IMR-90 (cell line): ENCODE results near the gene BATF. TPM values are rescaled to one million over a fixed set of nuclear protein-coding genes. Genes with fewer than 3 reads are reported as not detected.

Source experiments
- ATAC-seq: fragments of 200-7000 bp; cut with Tn5 transposase; 2 replicates; pipeline ENCODE4 v1.9.1; 2020; ENCODE audit warnings: low read depth, mild to moderate bottlenecking, moderate library complexity
- BruUV-seq: library from RNA; stranded (reverse); fragments of 400-500 nt; replicated peaks from 2 replicates; lab custom pipeline; 2021; lab: Mats Ljungman, UMichigan
- CTCF ChIA-PET: fragments of 300-600 bp; formaldehyde crosslinking; extraction: SDS; loops from one replicate; lab custom pipeline; 2021; ENCODE audit warnings: antibody characterized with exemption; lab: Yijun Ruan, JAX
- POLR2A ChIA-PET: fragments of 300-600 bp; sonication (Branson Sonifier 250); formaldehyde crosslinking; loops from one replicate; lab custom pipeline; 2022; ENCODE audit warnings: antibody characterized with exemption; ENCODE audit not compliant: unreplicated experiment; lab: Charles Lee
- DNase-seq: peaks from one replicate; pipeline ENCODE4 v3.0.0; 2013
- H2AFZ ChIP-seq: replicated peaks from 2 replicates; pipeline ENCODE3; 2013; ENCODE audit warnings: low read length, mild to moderate bottlenecking; ENCODE audit not compliant: poor library complexity
- H2AK5ac ChIP-seq: 2 replicates; pipeline ENCODE4 v1.6.1; 2013; ENCODE audit warnings: low read depth, low read length, inconsistent platforms
- H2AK9ac ChIP-seq: replicated peaks from 2 replicates; pipeline ENCODE3; 2013; ENCODE audit warnings: mild to moderate bottlenecking, low read depth, low read length, moderate library complexity; ENCODE audit not compliant: poor library complexity
- H2BK120ac ChIP-seq: 2 replicates; pipeline ENCODE4 v1.6.1; 2013; ENCODE audit warnings: low read depth, low read length, inconsistent platforms
- H2BK15ac ChIP-seq: 3 replicates; pipeline ENCODE4 v1.6.1; 2013; ENCODE audit warnings: low read depth, low read length, inconsistent platforms
- H2BK20ac ChIP-seq: 2 replicates; pipeline ENCODE4 v1.6.1; 2013; ENCODE audit warnings: low read depth, mild to moderate bottlenecking, inconsistent platforms, low read length, moderate library complexity
- H2BK5ac ChIP-seq: 2 replicates; pipeline ENCODE4 v1.6.1; 2013; ENCODE audit warnings: mild to moderate bottlenecking, low read depth, low read length, inconsistent platforms; ENCODE audit not compliant: poor library complexity, severe bottlenecking
- H3K14ac ChIP-seq: replicated peaks from 2 replicates; pipeline ENCODE4 v1.6.1; 2013; ENCODE audit warnings: low read depth, low read length, inconsistent platforms
- H3K18ac ChIP-seq: 2 replicates; pipeline ENCODE4 v1.6.1; 2013; ENCODE audit warnings: low read depth, low read length, control low read depth
- H3K23ac ChIP-seq: 2 replicates; pipeline ENCODE4 v1.6.1; 2013; ENCODE audit warnings: low read depth, low read length, inconsistent platforms
- H3K27ac ChIP-seq: 2 replicates; pipeline ENCODE4 v1.5.1; 2013; ENCODE audit warnings: mild to moderate bottlenecking, control low read depth, low read length; ENCODE audit not compliant: insufficient read depth
- H3K27me3 ChIP-seq: 2 replicates; pipeline ENCODE4 v1.6.1; 2013; ENCODE audit warnings: low read length; ENCODE audit not compliant: control insufficient read depth, insufficient read depth
- H3K36me3 ChIP-seq: 2 replicates; pipeline ENCODE4 v1.6.1; 2013; ENCODE audit warnings: low read length, mixed read lengths; ENCODE audit not compliant: control insufficient read depth, insufficient read depth
- H3K4ac ChIP-seq: 2 replicates; pipeline ENCODE4 v1.6.1; 2013; ENCODE audit warnings: low read depth, low read length, inconsistent platforms
- H3K4me1 ChIP-seq: 2 replicates; pipeline ENCODE4 v1.6.1; 2013; ENCODE audit warnings: low read length, mixed read lengths; ENCODE audit not compliant: control insufficient read depth, insufficient read depth
- H3K4me2 ChIP-seq: 2 replicates; pipeline ENCODE4 v1.6.1; 2013; ENCODE audit warnings: low read depth, mild to moderate bottlenecking, control low read depth, low read length, moderate library complexity
- H3K4me3 ChIP-seq: 2 replicates; pipeline ENCODE4 v1.5.1; 2013; ENCODE audit warnings: low read depth, mild to moderate bottlenecking, control low read depth, low read length, moderate library complexity; ENCODE audit not compliant: insufficient read depth
- H3K56ac ChIP-seq: 2 replicates; pipeline ENCODE4 v1.6.1; 2013; ENCODE audit warnings: low read length, inconsistent platforms; ENCODE audit not compliant: insufficient read depth; ENCODE audit errors: extremely low read depth
- H3K79me1 ChIP-seq, 2 experiments: 2 replicates each; pipeline ENCODE4 v1.6.1; 2013; ENCODE audit warnings: low read length in 2 of 2, inconsistent platforms in 1 of 2, low read depth in 1 of 2
- H3K9ac ChIP-seq: 2 replicates; pipeline ENCODE4 v1.6.1; 2013; ENCODE audit warnings: low read depth, low read length, control low read depth
- H3K9me1 ChIP-seq: 2 replicates; pipeline ENCODE4 v1.6.1; 2013; ENCODE audit warnings: low read length, inconsistent platforms; ENCODE audit not compliant: insufficient read depth
- H3K9me3 ChIP-seq: 2 replicates; pipeline ENCODE4 v1.6.1; 2013; ENCODE audit warnings: low read length; ENCODE audit not compliant: control insufficient read depth, insufficient read depth
- H4K20me1 ChIP-seq: 2 replicates; pipeline ENCODE4 v1.6.1; 2013; ENCODE audit warnings: low read length, inconsistent platforms; ENCODE audit not compliant: insufficient read depth
- H4K5ac ChIP-seq: 2 replicates; pipeline ENCODE4 v1.6.1; 2013; ENCODE audit warnings: mild to moderate bottlenecking, low read depth, low read length, control low read depth
- H4K8ac ChIP-seq, 2 experiments: 2 replicates each; pipeline ENCODE4 v1.6.1; 2013; ENCODE audit warnings: low read depth in 2 of 2, low read length in 2 of 2, control low read depth in 1 of 2, inconsistent platforms in 1 of 2
- H4K91ac ChIP-seq: 2 replicates; pipeline ENCODE4 v1.6.1; 2013; ENCODE audit warnings: low read depth, low read length, inconsistent platforms; ENCODE audit not compliant: insufficient read depth
- BHLHE40 ChIP-seq: fragments of 150-350 bp; IDR thresholded peaks from 2 replicates; pipeline ENCODE4 v1.6.1; 2016; ENCODE audit warnings: mild to moderate bottlenecking, low read depth, low read length
- CEBPB ChIP-seq: IDR thresholded peaks from 2 replicates; pipeline ENCODE4 v1.6.1; 2012; ENCODE audit warnings: low read depth, low read length, improper control_type of control experiment
- CHD1 ChIP-seq: IDR thresholded peaks from 2 replicates; pipeline ENCODE4 v1.6.1; 2012; ENCODE audit warnings: low read depth, low read length, improper control_type of control experiment
- CTCF ChIP-seq: conservative IDR thresholded peaks from 2 replicates; pipeline ENCODE4 v1.5.1; 2012; ENCODE audit warnings: mild to moderate bottlenecking, low read depth, low read length, improper control_type of control experiment
- ELK1 ChIP-seq: fragments of 150-350 bp; IDR thresholded peaks from 2 replicates; pipeline ENCODE4 v1.6.1; 2016; ENCODE audit warnings: low read depth, mild to moderate bottlenecking, low read length, moderate library complexity, borderline replicate concordance
- FOS ChIP-seq: fragments of 150-350 bp; IDR thresholded peaks from 2 replicates; pipeline ENCODE4 v1.6.1; 2016; ENCODE audit warnings: low read depth, low read length
- MAFK ChIP-seq: IDR thresholded peaks from 2 replicates; pipeline ENCODE4 v1.6.1; 2012; ENCODE audit warnings: low read depth, low read length, improper control_type of control experiment
- MAZ ChIP-seq: IDR thresholded peaks from 2 replicates; pipeline ENCODE4 v1.6.1; 2012; ENCODE audit warnings: low read depth, mild to moderate bottlenecking, low read length, improper control_type of control experiment, moderate library complexity, borderline replicate concordance
- MXI1 ChIP-seq: IDR thresholded peaks from 2 replicates; pipeline ENCODE4 v1.6.1; 2012; ENCODE audit warnings: low read depth, mild to moderate bottlenecking, low read length, moderate library complexity, borderline replicate concordance
- NFE2L2 ChIP-seq: fragments of 150-350 bp; IDR thresholded peaks from 2 replicates; pipeline ENCODE4 v1.6.1; 2016; ENCODE audit warnings: low read depth, mild to moderate bottlenecking, low read length
- POLR2A ChIP-seq: IDR thresholded peaks from 2 replicates; pipeline ENCODE4 v1.6.1; 2012; ENCODE audit warnings: mild to moderate bottlenecking, low read depth, low read length
- RAD21 ChIP-seq: IDR thresholded peaks from 2 replicates; pipeline ENCODE4 v1.6.1; 2012; ENCODE audit warnings: low read length, improper control_type of control experiment
- RCOR1 ChIP-seq: IDR thresholded peaks from 2 replicates; pipeline ENCODE4 v1.6.1; 2012; ENCODE audit warnings: mild to moderate bottlenecking, low read length, improper control_type of control experiment; ENCODE audit not compliant: insufficient replicate concordance
- RFX5 ChIP-seq: IDR thresholded peaks from 2 replicates; pipeline ENCODE4 v1.8.0; 2012; ENCODE audit warnings: low read depth, mild to moderate bottlenecking, low read length, moderate library complexity
- SMC3 ChIP-seq: fragments of 150-350 bp; IDR thresholded peaks from 2 replicates; pipeline ENCODE4 v1.6.1; 2016; ENCODE audit warnings: low read depth, mild to moderate bottlenecking, antibody characterized with exemption, low read length, moderate library complexity
- USF2 ChIP-seq: fragments of 150-350 bp; IDR thresholded peaks from 2 replicates; pipeline ENCODE4 v1.6.1; 2017; ENCODE audit warnings: mild to moderate bottlenecking, antibody characterized with exemption, low read length, low read depth
- dilution Hi-C: fragments of 300-500 bp; cut with HindIII; formaldehyde crosslinking; loops from one replicate; pipeline ENCODE4 v1.14.3; 2018; ENCODE audit warnings: low sequenced_read_pairs; ENCODE audit not compliant: unreplicated experiment
- in situ Hi-C: fragments of 300-500 bp; cut with MboI; formaldehyde crosslinking; loops from 3 replicates; pipeline ENCODE4 v1.14.3; 2019; ENCODE audit warnings: low sequenced_read_pairs, inconsistent platforms, mixed read lengths
- intact Hi-C: fragments of 100-400 bp; cut with micrococcal nuclease; formaldehyde crosslinking; loops from 2 replicates; pipeline ENCODE4 v1.10.0; 2022
- polyA plus RNA-seq, 3 experiments: library from polyadenylated mRNA; depleted of rRNA; stranded (reverse); fragments of >200 nt; gene quantifications; 2 replicates each; pipeline ENCODE4 v1.2.3, GENCODE V29; 2012; ENCODE audit warnings: low replicate concordance in 1 of 3
- total RNA-seq: library from RNA; depleted of rRNA; stranded (reverse); fragments of >200 nt; gene quantifications from 2 replicates; pipeline ENCODE4 v1.2.3, GENCODE V29; 2012

BATF gene
- total and polyA plus RNA-seq, 2 of the 4 experiments (the other 2 are of a cell fraction): not detected

- Histone ChIP-seq H3K79me1 (no peaks in the 10 kb centered on the region), H2BK15ac (no peak overlapping the region), H3K23ac (no peak overlapping the region), H3K4me1 (no peaks in the 10 kb centered on the region), H4K5ac (no peak overlapping the region), H2AK5ac (no peak overlapping the region), H4K91ac (no peak overlapping the region), H4K8ac (no peak overlapping the region), H2BK20ac (no peak overlapping the region), H3K4me2 (no peak overlapping the region), H3K9me3 (peaks cover 2% of the 10 kb centered on the region; the same call in 1 of the 2 replicates), H3K56ac (no peak overlapping the region), H3K4ac (no peak overlapping the region), H4K20me1 (no peaks in the 10 kb centered on the region), H3K9me1 (no peaks in the 10 kb centered on the region), H2BK120ac (no peak overlapping the region), H2AK9ac (no peak overlapping the region), H3K18ac (no peak overlapping the region), H3K14ac (no peak overlapping the region), H3K4me3 (no peak overlapping the region), H3K36me3 (no peaks in the 10 kb centered on the region), H3K9ac (no peak overlapping the region), H3K27me3 (peaks cover 19% of the 10 kb centered on the region), H2AFZ (no peak overlapping the region), H2BK5ac (no peak overlapping the region), H3K27ac (no peak overlapping the region)
- TF ChIP-seq NFE2L2 (no peak), FOS (no peak), SMC3 (no peak), RCOR1 (no peak), MXI1 (no peak), RFX5 (no peak), POLR2A (no peak), MAZ (no peak), USF2 (no peak), CHD1 (no peak), MAFK (no peak), CTCF (no peak), ELK1 (no peak), RAD21 (no peak), BHLHE40 (no peak), CEBPB (no peak)
- BruUV-seq: no TSS peak
- in situ Hi-C loops (no loop called here), intact Hi-C loops (no loop called here), dilution Hi-C loops (no loop called here)
- no peak for DNase-seq
- no peak for ATAC-seq
- POLR2A ChIA-PET: no interaction called here
- CTCF ChIA-PET: no interaction called here
Observed at GRCh38 chr14:75591987-75592575, 69.8 kb downstream of the BATF start.
